H1 (cell line): ENCODE results near the gene TIMM10. TPM values are rescaled to one million over a fixed set of nuclear protein-coding genes. Genes with fewer than 3 reads are reported as not detected.

Experiments
- CTCF ChIP-seq, 3 experiments: IDR thresholded peaks; 1 replicate in 2 of 3; 2 replicates in 1 of 3; pipeline versions ENCODE4 v1.5.1 to v1.6.1; 2011; ENCODE audit warnings: low read length in 3 of 3, mild to moderate bottlenecking in 3 of 3, inconsistent platforms in 2 of 3, low read depth in 1 of 3, moderate library complexity in 1 of 3; ENCODE audit not compliant: insufficient read depth in 1 of 3; ENCODE audit errors: control extremely low read depth in 1 of 3
- polyA plus RNA-seq, 7 experiments: library from polyadenylated mRNA; depleted of rRNA in 3 of 7; stranded (reverse) in 5 of 7; unstranded in 2 of 7; fragments of >200 nt in 5 of 7; fragments of 200-250 nt in 2 of 7; gene quantifications; 1 replicate in 5 of 7; 2 replicates in 1 of 7; 4 replicates in 1 of 7; pipeline versions ENCODE4 v1.2.1 to v1.2.3, GENCODE V29; 2011 to 2013; ENCODE audit warnings: missing spikeins in 2 of 7, mixed read lengths in 2 of 7
- total RNA-seq: library from RNA; stranded (reverse); fragmentation: NEBNext Ultra II Directional; extraction: Animal tissue kit (Norgen Biotek cat#: 25700); gene quantifications from 2 replicates; pipeline ENCODE4 v1.2.1, GENCODE V29; 2021

The TIMM10 gene
- total and polyA plus RNA-seq, 2 of the 8 experiments (the other 6 are each of a cell fraction or from before 2014, with no cell fraction given), result 117 to 227 TPM

GRCh38 chr11:57527056-57527631 lies 3.4 kb downstream of the TIMM10 start (continued):
- TF ChIP-seq CTCF (IDR thresholded peaks at IDR 0.05; ENCODE audit: control extremely low read depth in 1 of 3, insufficient read depth in 1 of 3, low read depth in 1 of 3, low read length in 3 of 3), result peak; percentile 82 to 96 (median 94)
